GM23248 (cell line): Measurements from ENCODE around the gene HIVEP3. TPM values are rescaled to one million over a fixed set of nuclear protein-coding genes. Genes with fewer than 3 reads are reported as not detected.

Experiments
- DNase-seq: peaks from one replicate; pipeline ENCODE4 v3.0.0-alpha.2; 2015
- H2AFZ ChIP-seq: fragments of 200-600 bp; sonication (generic); 2 replicates; pipeline ENCODE4 v1.6.1; 2016; ENCODE audit warnings: antibody characterized with exemption
- H3F3A ChIP-seq: fragments of 200-600 bp; sonication (generic); 2 replicates; pipeline ENCODE4 v1.6.1; 2016; ENCODE audit warnings: mild to moderate bottlenecking, antibody characterized with exemption, mixed run types; ENCODE audit not compliant: insufficient read depth
- H3K27ac ChIP-seq: fragments of 200-600 bp; sonication (generic); 2 replicates; pipeline ENCODE4 v1.5.1; 2016; ENCODE audit warnings: mild to moderate bottlenecking
- H3K27me3 ChIP-seq: fragments of 200-600 bp; sonication (generic); replicated peaks from 2 replicates; pipeline ENCODE4 v1.6.1; 2016; ENCODE audit warnings: mild to moderate bottlenecking; ENCODE audit not compliant: insufficient read depth
- H3K36me3 ChIP-seq: fragments of 200-600 bp; sonication (generic); 2 replicates; pipeline ENCODE4 v1.6.1; 2016; ENCODE audit warnings: low read depth, mild to moderate bottlenecking
- H3K4me1 ChIP-seq: fragments of 200-600 bp; sonication (generic); 2 replicates; pipeline ENCODE4 v1.6.1; 2016; ENCODE audit warnings: mild to moderate bottlenecking; ENCODE audit not compliant: insufficient read depth
- H3K4me2 ChIP-seq: fragments of 200-600 bp; sonication (generic); one replicate; pipeline ENCODE4 v1.6.1; 2016; ENCODE audit warnings: mild to moderate bottlenecking; ENCODE audit not compliant: unreplicated experiment
- H3K4me3 ChIP-seq: fragments of 200-600 bp; sonication (generic); 2 replicates; pipeline ENCODE4 v1.5.1; 2016; ENCODE audit warnings: mild to moderate bottlenecking
- H3K79me2 ChIP-seq: fragments of 200-600 bp; sonication (generic); 2 replicates; pipeline ENCODE4 v1.6.1; 2016; ENCODE audit warnings: mild to moderate bottlenecking; ENCODE audit not compliant: insufficient read depth
- H3K9ac ChIP-seq: fragments of 200-600 bp; sonication (generic); 2 replicates; pipeline ENCODE4 v1.6.1; 2016; ENCODE audit warnings: mild to moderate bottlenecking
- H3K9me2 ChIP-seq: fragments of 200-600 bp; sonication (generic); 2 replicates; pipeline ENCODE4 v1.6.1; 2016; ENCODE audit warnings: mixed run types, mild to moderate bottlenecking, moderate library complexity; ENCODE audit not compliant: insufficient read depth
- H3K9me3 ChIP-seq: fragments of 200-600 bp; sonication (generic); one replicate; pipeline ENCODE4 v1.6.1; 2017; ENCODE audit warnings: low read depth
- H4K20me1 ChIP-seq: fragments of 200-600 bp; sonication (generic); 2 replicates; pipeline ENCODE4 v1.6.0; 2016; ENCODE audit not compliant: insufficient read depth
- EZH2 ChIP-seq: fragments of 200-600 bp; sonication (generic); IDR thresholded peaks from 2 replicates; pipeline ENCODE4 v1.6.1; 2018; ENCODE audit warnings: antibody characterized with exemption, mild to moderate bottlenecking; ENCODE audit not compliant: insufficient read depth, poor library complexity, severe bottlenecking
- EZH2phosphoT487 ChIP-seq: fragments of 200-600 bp; sonication (generic); IDR thresholded peaks from 2 replicates; pipeline ENCODE4 v1.6.1; 2018; ENCODE audit warnings: antibody characterized with exemption, moderate library complexity, mild to moderate bottlenecking, low read depth; ENCODE audit not compliant: insufficient read depth
- WGBS, 2 experiments: methylation state at CpG; one replicate each; pipeline ENCODE4 v1.1.6; 2015 to 2017; ENCODE audit warnings: low lambda C conversion rate in 2 of 2, low coverage in 1 of 2; ENCODE audit errors: missing lambda C conversion rate in 2 of 2; 5-methylcytosine and 5-hydroxymethylcytosine counted together
- in situ Hi-C: fragments of 300-500 bp; cut with MboI; formaldehyde crosslinking; loops from 2 replicates; pipeline ENCODE4 v1.15.0; 2020
- polyA plus RNA-seq: library from polyadenylated mRNA; unstranded; fragments of >200 nt; fragmentation: Nextera tagmentation; extraction: Ambion mirVana; gene quantifications from 2 replicates; pipeline ENCODE4 v1.2.1, GENCODE V29; 2016
- total RNA-seq: library from RNA; depleted of rRNA; stranded (reverse); fragments of >200 nt; shearing (Covaris generic); gene quantifications from 2 replicates; pipeline ENCODE4 v1.2.3, GENCODE V29; 2014

Gene HIVEP3
- total and polyA plus RNA-seq, 2 experiments from 2014 or later, result 1.7 to 7.2 TPM

GRCh38 chr1:41536361-41536802 is 382.3 kb downstream of the HIVEP3 start:
- in situ Hi-C loops, result no loop called here
- no peaks in the 10 kb centered on the region for H3K27me3 ChIP-seq
- H3K4me1 ChIP-seq, result peaks cover 2% of the 10 kb centered on the region; the same call in 1 of the 2 replicates
- no peaks in the 10 kb centered on the region for H3K79me2 ChIP-seq
- no peak overlapping the region for H2AFZ ChIP-seq
- H4K20me1 ChIP-seq, result no peaks in the 10 kb centered on the region
- TF ChIP-seq EZH2, result no peak
- no peak for TF ChIP-seq EZH2phosphoT487
- no peak overlapping the region for H3K4me2 ChIP-seq
- 78 to 79% methylated on average over 4 of the region's 4 CpGs for WGBS, 2 experiments
- DNase-seq, result no peak
- H3K27ac ChIP-seq, result no peak overlapping the region
- H3K36me3 ChIP-seq, result no peaks in the 10 kb centered on the region
- H3K4me3 ChIP-seq, result no peak overlapping the region
- H3K9me2 ChIP-seq, result no peaks in the 10 kb centered on the region
- H3F3A ChIP-seq, result no peaks in the 10 kb centered on the region
- H3K9ac ChIP-seq, result no peak overlapping the region
- no peaks in the 10 kb centered on the region for H3K9me3 ChIP-seq

- in situ Hi-C loops, result no loop called here
- no peak overlapping the region for H3K4me2 ChIP-seq
Observed at GRCh38 chr1:41535716-41536115, 383.0 kb downstream of the HIVEP3 start.

GRCh38 chr1:41535276-41535675 is 383.4 kb downstream of the HIVEP3 start:
- DNase-seq, result no peak
- Histone ChIP-seq H3K9me3 (no peaks in the 10 kb centered on the region), H3F3A (no peaks in the 10 kb centered on the region), H4K20me1 (no peaks in the 10 kb centered on the region), H3K36me3 (no peaks in the 10 kb centered on the region), H2AFZ (no peak overlapping the region), H3K9ac (no peak overlapping the region), H3K27me3 (no peaks in the 10 kb centered on the region), H3K4me2 (no peak overlapping the region), H3K9me2 (no peaks in the 10 kb centered on the region), H3K27ac (no peak overlapping the region), H3K4me3 (no peak overlapping the region), H3K79me2 (no peaks in the 10 kb centered on the region), H3K4me1 (no peaks in the 10 kb centered on the region)
- in situ Hi-C loops, result no loop called here
- 90 to 96% methylated on average over 6 of the region's 6 CpGs for WGBS, 2 experiments
- TF ChIP-seq EZH2, result no peak
- no peak for TF ChIP-seq EZH2phosphoT487

More at GRCh38 chr1:41535716-41536115, 383.0 kb downstream of the HIVEP3 start:
- H3K27ac ChIP-seq, result no peak overlapping the region
- H3K9me2 ChIP-seq, result no peaks in the 10 kb centered on the region
- no peaks in the 10 kb centered on the region for H3K9me3 ChIP-seq
- H2AFZ ChIP-seq, result no peak overlapping the region
- no peaks in the 10 kb centered on the region for H4K20me1 ChIP-seq
- WGBS, 2 experiments, result 88% methylated on average over 5 of the region's 5 CpGs
- DNase-seq, result no peak
- no peaks in the 10 kb centered on the region for H3K36me3 ChIP-seq
- no peaks in the 10 kb centered on the region for H3K79me2 ChIP-seq
- H3K9ac ChIP-seq, result no peak overlapping the region
- H3K27me3 ChIP-seq, result no peaks in the 10 kb centered on the region
- peaks cover 1% of the 10 kb centered on the region; the same call in 1 of the 2 replicates for H3K4me1 ChIP-seq
- H3K4me3 ChIP-seq, result no peak overlapping the region
- TF ChIP-seq EZH2phosphoT487, result no peak
- no peak for TF ChIP-seq EZH2
- no peaks in the 10 kb centered on the region for H3F3A ChIP-seq

DNA sequence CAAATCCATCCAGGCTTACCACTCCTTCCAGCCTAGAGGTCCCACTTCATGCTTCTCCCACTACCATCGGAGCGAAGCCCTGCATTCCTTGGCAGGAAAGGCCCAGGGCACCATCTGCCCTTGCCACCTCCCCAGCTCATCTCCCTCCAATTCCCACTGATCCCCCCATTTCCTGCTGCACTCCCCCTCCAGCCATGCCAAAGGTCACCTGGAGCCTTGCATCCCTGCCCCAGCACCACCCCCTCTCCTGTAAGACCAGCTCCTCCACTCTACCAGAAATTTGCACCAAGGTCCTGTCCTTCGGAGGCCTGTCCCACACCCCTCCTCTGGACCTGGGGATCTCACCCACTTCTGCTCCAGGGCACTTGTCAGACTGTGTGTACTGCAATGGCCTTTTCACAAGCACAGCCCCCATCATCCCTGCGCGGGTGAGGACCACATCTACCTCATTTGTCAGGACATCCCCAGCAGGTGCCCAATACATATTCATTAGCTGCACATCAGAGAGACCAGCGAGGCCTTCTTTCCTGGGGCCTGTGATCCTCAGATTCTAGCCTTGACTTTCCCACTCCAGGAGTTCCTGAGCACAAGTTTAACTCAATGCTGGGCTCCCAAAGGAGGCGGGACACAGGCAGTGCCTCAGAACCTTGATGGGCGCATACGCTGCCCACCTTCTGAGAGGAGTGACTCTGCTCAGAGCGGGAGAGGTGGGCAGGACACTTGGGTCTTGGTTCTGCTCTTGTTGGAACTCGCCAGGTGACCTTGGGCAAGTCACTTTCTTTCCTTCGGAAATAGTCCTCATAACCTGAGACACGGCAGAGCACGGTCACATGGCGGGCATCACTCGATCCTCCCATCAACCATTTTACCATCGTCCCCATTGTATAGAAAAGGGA is 384.3 kb downstream of the HIVEP3 start:
- Histone ChIP-seq H3K9me2 (no peaks in the 10 kb centered on the region), H3K4me2 (no peak overlapping the region), H3K9me3 (no peaks in the 10 kb centered on the region), H2AFZ (no peak overlapping the region), H3K4me1 (no peaks in the 10 kb centered on the region), H3F3A (no peaks in the 10 kb centered on the region), H3K27ac (no peak overlapping the region), H3K9ac (no peak overlapping the region), H3K27me3 (no peaks in the 10 kb centered on the region), H3K4me3 (no peak overlapping the region), H4K20me1 (no peaks in the 10 kb centered on the region), H3K36me3 (no peaks in the 10 kb centered on the region), H3K79me2 (no peaks in the 10 kb centered on the region)
- DNase-seq, result no peak
- WGBS, 2 experiments, result 90 to 95% methylated on average over 16 to 17 of the region's 17 CpGs
- in situ Hi-C loops, result no loop called here
- TF ChIP-seq EZH2phosphoT487 (no peak), EZH2 (no peak)
